Mesodermal cell (in vitro differentiated cells): ENCODE measurements around the gene CR1.
"Not testable (repeated sequence)": the region's sequence is repeated elsewhere in the genome, so short reads cannot be mapped to it uniquely, and the experiment has no call there.

Experiments used
- H3K27ac ChIP-seq: 2 replicates; pipeline ENCODE4 v1.7.0; 2013; ENCODE audit warnings: mild to moderate bottlenecking, low read depth, low read length, moderate library complexity; ENCODE audit not compliant: severe bottlenecking
- H3K36me3 ChIP-seq: 2 replicates; pipeline ENCODE4 v1.7.1; 2013; ENCODE audit warnings: mild to moderate bottlenecking, low read length, moderate library complexity; ENCODE audit not compliant: control insufficient read depth, insufficient read depth
- H3K4me1 ChIP-seq: one replicate; pipeline ENCODE4 v1.7.1; 2013; ENCODE audit warnings: mild to moderate bottlenecking, low read length; ENCODE audit not compliant: insufficient read depth, control insufficient read depth, poor library complexity, severe bottlenecking
- H3K4me3 ChIP-seq: 2 replicates; pipeline ENCODE4 v1.7.0; 2013; ENCODE audit warnings: low read length, control low read depth, mild to moderate bottlenecking; ENCODE audit not compliant: insufficient read depth, poor library complexity, severe bottlenecking; ENCODE audit errors: extremely low read depth
- H3K9me3 ChIP-seq: 2 replicates; pipeline ENCODE4 v1.7.1; 2013; ENCODE audit warnings: mild to moderate bottlenecking, low read length, moderate library complexity; ENCODE audit not compliant: control insufficient read depth
- WGBS, 2 experiments: methylation state at CpG; one replicate each; pipeline ENCODE4 v1.1.5; 2013; ENCODE audit warnings: missing lambda C conversion rate in 2 of 2; ENCODE audit not compliant: insufficient coverage in 2 of 2; 5-methylcytosine and 5-hydroxymethylcytosine counted together

The CR1 gene

GRCh38 chr1:207658408-207658807, 162.5 kb downstream of the CR1 start:
- Histone ChIP-seq H3K36me3 (no peaks in the 10 kb centered on the region), H3K27ac (no peak overlapping the region), H3K4me3 (no peak overlapping the region), H3K9me3 (no peaks in the 10 kb centered on the region), H3K4me1 (no peaks in the 10 kb centered on the region)
- WGBS, 2 experiments: 85% methylated on average over 7 of the region's 7 CpGs

- Histone ChIP-seq H3K36me3 (no peaks in the 10 kb centered on the region), H3K27ac (no peak overlapping the region), H3K9me3 (peaks cover 4% of the 10 kb centered on the region), H3K4me1 (no peaks in the 10 kb centered on the region), H3K4me3 (no peak overlapping the region)
- 84 to 89% methylated on average over 8 of the region's 9 CpGs for WGBS, 2 experiments
Measured at GRCh38 chr1:207658904-207659485, 163.0 kb downstream of the CR1 start.

GRCh38 chr1:207659545-207660153, 163.7 kb downstream of the CR1 start:
- peaks cover 4% of the 10 kb centered on the region for H3K9me3 ChIP-seq
- WGBS, 2 experiments: 79 to 82% methylated on average over 10 of the region's 10 CpGs
- no peaks in the 10 kb centered on the region for H3K4me1 ChIP-seq
- H3K27ac ChIP-seq: no peak overlapping the region
- no peaks in the 10 kb centered on the region for H3K36me3 ChIP-seq
- H3K4me3 ChIP-seq: no peak overlapping the region

- H3K36me3 ChIP-seq, H3K4me1 ChIP-seq, H3K27ac ChIP-seq, H3K9me3 ChIP-seq, H3K4me3 ChIP-seq: not testable (repeated sequence)
- no CpG with 5 or more reads among the region's 2 CpGs for WGBS, 2 experiments
Measured at GRCh38 chr1:207661420-207661819, 165.5 kb downstream of the CR1 start.

- 73% methylated on average over 1 of the region's 1 CpG; no CpG with 5 or more reads in 1 of the 2 experiments for WGBS, 2 experiments
- Histone ChIP-seq H3K27ac (no peak overlapping the region), H3K9me3 (peaks cover 4% of the 10 kb centered on the region)
Measured at GRCh38 chr1:207666342-207666741, 170.4 kb downstream of the CR1 start.

GRCh38 chr1:207669528-207670009, 173.6 kb downstream of the CR1 start:
- Histone ChIP-seq H3K4me3 (no peak overlapping the region), H3K9me3 (no peaks in the 10 kb centered on the region), H3K27ac (no peak overlapping the region), H3K4me1 (no peaks in the 10 kb centered on the region), H3K36me3 (no peaks in the 10 kb centered on the region)
- WGBS, 2 experiments: 83 to 91% methylated on average over 32 to 44 of the region's 44 CpGs

More at GRCh38 chr1:207666342-207666741, 170.4 kb downstream of the CR1 start:
- no peak overlapping the region for H3K4me3 ChIP-seq
- no peaks in the 10 kb centered on the region for H3K36me3 ChIP-seq
- H3K4me1 ChIP-seq: no peaks in the 10 kb centered on the region

GRCh38 chr1:207670192-207670591, 174.2 kb downstream of the CR1 start:
- H3K36me3 ChIP-seq: no peaks in the 10 kb centered on the region
- H3K9me3 ChIP-seq: no peaks in the 10 kb centered on the region
- 100% methylated on average over 2 of the region's 3 CpGs for WGBS, 2 experiments
- H3K27ac ChIP-seq: no peak overlapping the region
- H3K4me3 ChIP-seq: no peak overlapping the region
- H3K4me1 ChIP-seq: no peaks in the 10 kb centered on the region

GRCh38 chr1:207670997-207671396, 175.0 kb downstream of the CR1 start:
- Histone ChIP-seq H3K4me3 (no peak overlapping the region), H3K9me3 (no peaks in the 10 kb centered on the region), H3K4me1 (no peaks in the 10 kb centered on the region), H3K36me3 (no peaks in the 10 kb centered on the region), H3K27ac (no peak overlapping the region)
- WGBS, 2 experiments: 72 to 75% methylated on average over 2 to 3 of the region's 3 CpGs

GRCh38 chr1:207672522-207673130, 176.7 kb downstream of the CR1 start:
- 42 to 50% methylated on average over 2 of the region's 5 CpGs for WGBS, 2 experiments
- Histone ChIP-seq H3K9me3 (no peaks in the 10 kb centered on the region), H3K4me1 (no peaks in the 10 kb centered on the region), H3K36me3 (no peaks in the 10 kb centered on the region), H3K27ac (no peak overlapping the region), H3K4me3 (no peak overlapping the region)

GRCh38 chr1:207673399-207673798, 177.4 kb downstream of the CR1 start:
- H3K4me1 ChIP-seq: no peaks in the 10 kb centered on the region
- H3K4me3 ChIP-seq: no peak overlapping the region
- H3K36me3 ChIP-seq: no peaks in the 10 kb centered on the region
- no peak overlapping the region for H3K27ac ChIP-seq
- no peaks in the 10 kb centered on the region for H3K9me3 ChIP-seq
- 57 to 81% methylated on average over 3 of the region's 6 CpGs for WGBS, 2 experiments

GRCh38 chr1:207676153-207676552, 180.2 kb downstream of the CR1 start:
- no peaks in the 10 kb centered on the region for H3K9me3 ChIP-seq
- 100% methylated on average over 3 to 4 of the region's 4 CpGs for WGBS, 2 experiments
- H3K4me1 ChIP-seq: peaks cover 11% of the 10 kb centered on the region
- no peaks in the 10 kb centered on the region for H3K36me3 ChIP-seq
- no peak overlapping the region for H3K27ac ChIP-seq
- H3K4me3 ChIP-seq: no peak overlapping the region
